Neural progenitor cell (in vitro differentiated cells): Measurements from ENCODE around the gene AFF3. TPM values are rescaled to one million over a fixed set of nuclear protein-coding genes. Genes with fewer than 3 reads are reported as not detected.

Source experiments
- DNase-seq: peaks from one replicate; pipeline ENCODE4 v3.0.0-alpha.2; 2016; ENCODE audit warnings: low spot score
- H2AFZ ChIP-seq: fragments of 200-600 bp; sonication (generic); replicated peaks from 2 replicates; pipeline ENCODE4 v1.6.1; 2016; ENCODE audit warnings: antibody characterized with exemption
- H3F3A ChIP-seq: fragments of 200-600 bp; sonication (generic); 2 replicates; pipeline ENCODE4 v1.6.1; 2016; ENCODE audit warnings: antibody characterized with exemption, low read depth
- H3K27ac ChIP-seq: fragments of 200-600 bp; sonication (generic); 2 replicates; pipeline ENCODE4 v1.5.1; 2016; ENCODE audit warnings: mild to moderate bottlenecking
- H3K27me3 ChIP-seq: fragments of 200-600 bp; sonication (generic); 2 replicates; pipeline ENCODE4 v1.6.1; 2016; ENCODE audit warnings: mild to moderate bottlenecking, moderate library complexity
- H3K36me3 ChIP-seq: fragments of 200-600 bp; sonication (generic); 2 replicates; pipeline ENCODE4 v1.5.1; 2016
- H3K4me1 ChIP-seq: fragments of 200-600 bp; sonication (generic); 2 replicates; pipeline ENCODE4 v1.6.1; 2016; ENCODE audit warnings: mixed run types
- H3K4me2 ChIP-seq: fragments of 200-600 bp; sonication (generic); 2 replicates; pipeline ENCODE4 v1.6.1; 2016
- H3K4me3 ChIP-seq: fragments of 200-600 bp; sonication (generic); 2 replicates; pipeline ENCODE4 v1.5.1; 2016
- H3K79me2 ChIP-seq: fragments of 200-600 bp; sonication (generic); 2 replicates; pipeline ENCODE4 v1.6.1; 2016; ENCODE audit warnings: low read depth
- H3K9ac ChIP-seq: fragments of 200-600 bp; sonication (generic); 2 replicates; pipeline ENCODE4 v1.6.1; 2016
- H3K9me3 ChIP-seq: fragments of 200-600 bp; sonication (generic); 2 replicates; pipeline ENCODE4 v1.5.1; 2016; ENCODE audit warnings: low read depth
- H4K20me1 ChIP-seq: fragments of 200-600 bp; sonication (generic); 2 replicates; pipeline ENCODE4 v1.6.1; 2016; ENCODE audit warnings: low read depth
- H3K27ac Mint-ChIP-seq: 3 replicates; pipeline ENCODE4 v1.8.0; 2021; ENCODE audit warnings: mixed read lengths
- H3K27me3 Mint-ChIP-seq: 2 replicates; pipeline ENCODE4 v1.8.0; 2022; ENCODE audit warnings: low read depth, mild to moderate bottlenecking, inconsistent platforms, moderate library complexity, mixed read lengths; ENCODE audit not compliant: insufficient read depth
- H3K36me3 Mint-ChIP-seq: 3 replicates; pipeline ENCODE4 v1.8.0; 2021; ENCODE audit warnings: mixed read lengths
- H3K4me1 Mint-ChIP-seq: 3 replicates; pipeline ENCODE4 v1.8.0; 2021; ENCODE audit warnings: mixed read lengths
- H3K4me3 Mint-ChIP-seq: 3 replicates; pipeline ENCODE4 v1.8.0; 2021; ENCODE audit warnings: mild to moderate bottlenecking, moderate library complexity, mixed read lengths
- H3K9me3 Mint-ChIP-seq: 3 replicates; pipeline ENCODE4 v1.8.0; 2020; ENCODE audit warnings: mixed read lengths
- CTCF ChIP-seq: fragments of 200-600 bp; sonication (generic); IDR thresholded peaks from 2 replicates; pipeline ENCODE4 v1.5.1; 2017; ENCODE audit warnings: antibody characterized with exemption, mild to moderate bottlenecking
- EZH2 ChIP-seq: fragments of 200-600 bp; sonication (generic); IDR thresholded peaks from 2 replicates; pipeline ENCODE4 v1.6.1; 2017; ENCODE audit warnings: antibody characterized with exemption, mild to moderate bottlenecking, moderate library complexity
- EZH2phosphoT487 ChIP-seq: fragments of 200-600 bp; sonication (generic); IDR thresholded peaks from 2 replicates; pipeline ENCODE4 v1.6.1; 2017; ENCODE audit warnings: antibody characterized with exemption
- total RNA-seq: library from RNA; depleted of rRNA; stranded (reverse); fragments of >200 nt; gene quantifications from 2 replicates; pipeline ENCODE4 v1.2.3, GENCODE V29; 2015; ENCODE audit warnings: low replicate concordance

AFF3 gene
- total RNA-seq, 1 donor from 2014 or later = 0.26 TPM

GRCh38 chr2:99711144-99711543 lies 431.2 kb downstream of the AFF3 start:
- no peaks in the 10 kb centered on the region for H3K27me3 ChIP-seq
- H3K4me1 Mint-ChIP-seq = peaks cover 38% of the 10 kb centered on the region
- H3K4me1 ChIP-seq = no peaks in the 10 kb centered on the region
- H4K20me1 ChIP-seq = no peaks in the 10 kb centered on the region
- H3K27ac ChIP-seq = no peak overlapping the region
- no peaks in the 10 kb centered on the region for H3K9me3 Mint-ChIP-seq
- no peak overlapping the region for H3K4me3 ChIP-seq
- no peak overlapping the region for H3K4me2 ChIP-seq
- H3K27ac Mint-ChIP-seq = no peak overlapping the region
- no peaks in the 10 kb centered on the region for H3F3A ChIP-seq
- TF ChIP-seq EZH2phosphoT487 (no peak), EZH2 (no peak), CTCF (no peak)
- no peaks in the 10 kb centered on the region for H3K9me3 ChIP-seq
- no peaks in the 10 kb centered on the region for H3K27me3 Mint-ChIP-seq
- H3K36me3 Mint-ChIP-seq = no peaks in the 10 kb centered on the region
- H3K36me3 ChIP-seq = no peaks in the 10 kb centered on the region
- H3K79me2 ChIP-seq = no peaks in the 10 kb centered on the region
- no peak for DNase-seq
- H3K9ac ChIP-seq = no peak overlapping the region
- no peak overlapping the region for H2AFZ ChIP-seq
- no peak overlapping the region for H3K4me3 Mint-ChIP-seq

- DNase-seq = no peak
- H3K27me3 ChIP-seq = no peaks in the 10 kb centered on the region
- no peaks in the 10 kb centered on the region for H4K20me1 ChIP-seq
- TF ChIP-seq EZH2phosphoT487 (no peak), CTCF (no peak), EZH2 (no peak)
- Mint-ChIP-seq H3K9me3 (no peaks in the 10 kb centered on the region), H3K27ac (no peak overlapping the region), H3K4me3 (no peak overlapping the region), H3K36me3 (no peaks in the 10 kb centered on the region), H3K4me1 (peaks cover 42% of the 10 kb centered on the region), H3K27me3 (no peaks in the 10 kb centered on the region)
- no peaks in the 10 kb centered on the region for H3K36me3 ChIP-seq
- no peaks in the 10 kb centered on the region for H3F3A ChIP-seq
- H3K4me2 ChIP-seq = no peak overlapping the region
- no peak overlapping the region for H3K4me3 ChIP-seq
- H3K9ac ChIP-seq = no peak overlapping the region
- H3K79me2 ChIP-seq = no peaks in the 10 kb centered on the region
- H2AFZ ChIP-seq = no peak overlapping the region
- no peak overlapping the region for H3K27ac ChIP-seq
- no peaks in the 10 kb centered on the region for H3K9me3 ChIP-seq
- H3K4me1 ChIP-seq = no peaks in the 10 kb centered on the region
Observed at GRCh38 chr2:99710721-99711120, 431.7 kb downstream of the AFF3 start.

GRCh38 chr2:99709229-99709628 lies 433.2 kb downstream of the AFF3 start:
- H3K36me3 Mint-ChIP-seq = no peaks in the 10 kb centered on the region
- Histone ChIP-seq H3K4me3 (no peak overlapping the region), H3K79me2 (no peaks in the 10 kb centered on the region), H3K4me2 (no peak overlapping the region), H3K9ac (no peak overlapping the region), H4K20me1 (no peaks in the 10 kb centered on the region), H3K9me3 (no peaks in the 10 kb centered on the region), H3K27ac (no peak overlapping the region), H3K36me3 (no peaks in the 10 kb centered on the region), H3K4me1 (no peaks in the 10 kb centered on the region), H2AFZ (no peak overlapping the region), H3F3A (no peaks in the 10 kb centered on the region), H3K27me3 (no peaks in the 10 kb centered on the region)
- no peak overlapping the region for H3K4me3 Mint-ChIP-seq
- peaks cover 49% of the 10 kb centered on the region for H3K4me1 Mint-ChIP-seq
- no peaks in the 10 kb centered on the region for H3K27me3 Mint-ChIP-seq
- DNase-seq = no peak
- H3K27ac Mint-ChIP-seq = no peak overlapping the region
- no peaks in the 10 kb centered on the region for H3K9me3 Mint-ChIP-seq
- TF ChIP-seq EZH2 (no peak), EZH2phosphoT487 (no peak), CTCF (no peak)

GRCh38 chr2:99708231-99708630 lies 434.2 kb downstream of the AFF3 start:
- Histone ChIP-seq H3K4me2 (no peak overlapping the region), H3K4me3 (no peak overlapping the region), H4K20me1 (no peaks in the 10 kb centered on the region), H3K27me3 (no peaks in the 10 kb centered on the region), H2AFZ (no peak overlapping the region), H3K9ac (no peak overlapping the region), H3K79me2 (no peaks in the 10 kb centered on the region), H3F3A (no peaks in the 10 kb centered on the region), H3K4me1 (no peaks in the 10 kb centered on the region), H3K9me3 (no peaks in the 10 kb centered on the region), H3K27ac (no peak overlapping the region), H3K36me3 (no peaks in the 10 kb centered on the region)
- Mint-ChIP-seq H3K27ac (no peak overlapping the region), H3K4me1 (peaks cover 49% of the 10 kb centered on the region), H3K27me3 (no peaks in the 10 kb centered on the region), H3K4me3 (no peak overlapping the region), H3K36me3 (no peaks in the 10 kb centered on the region), H3K9me3 (no peaks in the 10 kb centered on the region)
- no peak for DNase-seq
- TF ChIP-seq EZH2phosphoT487 (no peak), CTCF (no peak), EZH2 (no peak)
